Sigmoid colon (tissue), 7 donors: ENCODE measurements around the gene MAPK8IP3. TPM values are rescaled to one million over a fixed set of nuclear protein-coding genes. Genes with fewer than 3 reads are reported as not detected.

Experiments
- DNase-seq: peaks from one replicate; pipeline ENCODE4 v3.0.0-alpha.2; 2019
- H3K27ac ChIP-seq, 4 donors: fragments of 200-600 bp; sonication (generic); one replicate each; pipeline ENCODE4 v1.5.1; 2016 to 2019; ENCODE audit warnings: mild to moderate bottlenecking in 1 of 4
- H3K27me3 ChIP-seq, 3 donors: fragments of 200-600 bp; sonication (generic); one replicate each; pipeline ENCODE4 v1.5.1; 2019; ENCODE audit warnings: mild to moderate bottlenecking in 1 of 3
- H3K36me3 ChIP-seq, 4 donors: fragments of 200-600 bp; sonication (generic); one replicate each; pipeline ENCODE4 v1.5.1; 2016 to 2019
- H3K4me1 ChIP-seq, 4 donors: fragments of 200-600 bp; sonication (generic); one replicate each; pipeline ENCODE4 v1.5.1; 2017 to 2019
- H3K4me3 ChIP-seq, 4 donors: fragments of 200-600 bp; sonication (generic); one replicate each; pipeline ENCODE4 v1.5.1; 2017 to 2019; ENCODE audit warnings: mild to moderate bottlenecking in 2 of 4, moderate library complexity in 1 of 4
- H3K9me3 ChIP-seq, 4 donors: fragments of 200-600 bp in 3 of 4; sonication (generic) in 3 of 4; one replicate each; pipeline versions ENCODE4 v1.5.1 to v1.6.1; 2013 to 2019
- CTCF ChIP-seq, 4 experiments: fragments of 450-650 bp in 3 of 4; fragments of 200-600 bp in 1 of 4; IDR thresholded peaks; one replicate each; pipeline ENCODE4 v1.5.1; 2016 to 2019; ENCODE audit warnings: antibody characterized with exemption in 4 of 4, mild to moderate bottlenecking in 3 of 4, moderate library complexity in 2 of 4
- EP300 ChIP-seq, 4 donors: sonication (generic); formaldehyde crosslinking; IDR thresholded peaks; one replicate each; pipeline ENCODE4 v1.6.1; 2017; ENCODE audit warnings: antibody characterized with exemption in 4 of 4
- POLR2A ChIP-seq, 2 donors: fragments of 450-650 bp; IDR thresholded peaks; one replicate each; pipeline ENCODE4 v1.6.1; 2016; ENCODE audit warnings: antibody characterized with exemption in 2 of 2, mild to moderate bottlenecking in 2 of 2, moderate library complexity in 2 of 2
- POLR2AphosphoS5 ChIP-seq, 4 donors: sonication (generic); formaldehyde crosslinking; IDR thresholded peaks; one replicate each; pipeline ENCODE4 v1.6.1; 2017; ENCODE audit warnings: antibody characterized with exemption in 4 of 4
- WGBS, 2 donors: extraction: QIAGEN DNeasy Blood & Tissue Kit; methylation state at CpG; one replicate each; pipeline ENCODE4 v1.1.7; 2013; 5-methylcytosine and 5-hydroxymethylcytosine counted together
- intact Hi-C: fragments of 100-400 bp; cut with DNase I; formaldehyde crosslinking; loops from one replicate; pipeline ENCODE4 v1.15.1; 2023
- polyA plus RNA-seq, 3 donors: library from polyadenylated mRNA; stranded (reverse); fragments of 200-250 nt; gene quantifications; one replicate each; pipeline ENCODE4 v1.2.3, GENCODE V29; 2013
- total RNA-seq, 4 donors: library from RNA; depleted of rRNA; stranded (reverse); fragments of >200 nt; gene quantifications; one replicate each; pipeline ENCODE4 v1.1.0, GENCODE V29; 2016
- donor health status: healthy with polysubstance abuse.
- donor health status: Bipolar disorder and iron deficiency.
- donor health status: healthy.

MAPK8IP3 gene
- total and polyA plus RNA-seq, 7 donors: 3.6 to 80.9 (median 22.4) TPM

GRCh38 chr16:1762196-1762878 lies 56.3 kb downstream of the MAPK8IP3 start:
- Histone ChIP-seq H3K4me1 (no peaks in the 10 kb centered on the region), H3K27ac (no peak overlapping the region), H3K9me3 (no peaks in the 10 kb centered on the region), H3K27me3 (no peaks in the 10 kb centered on the region), H3K4me3 (no peak overlapping the region), H3K36me3 (peaks cover 40 to 91% (median 68%) of the 10 kb centered on the region in 4 donors)
- no peak for TF ChIP-seq POLR2AphosphoS5 (IDR thresholded peaks at IDR 0.05)
- no peak for TF ChIP-seq CTCF (IDR thresholded peaks at IDR 0.05)
- TF ChIP-seq POLR2A (IDR thresholded peaks at IDR 0.05): no peak
- TF ChIP-seq EP300 (IDR thresholded peaks at IDR 0.05): no peak
- DNase-seq: no peak
- intact Hi-C loops: no loop called here
- 92 to 94% methylated on average over 30 of the region's 30 CpGs for WGBS, 2 donors

GRCh38 chr16:1762879-1763520 lies 57.0 kb downstream of the MAPK8IP3 start:
- TF ChIP-seq POLR2AphosphoS5 (IDR thresholded peaks at IDR 0.05) (no peak), CTCF (IDR thresholded peaks at IDR 0.05) (no peak), POLR2A (IDR thresholded peaks at IDR 0.05) (no peak), EP300 (IDR thresholded peaks at IDR 0.05) (no peak)
- H3K4me1 ChIP-seq: no peaks in the 10 kb centered on the region
- no peak overlapping the region for H3K27ac ChIP-seq
- no peak overlapping the region for H3K4me3 ChIP-seq
- intact Hi-C loops: no loop called here
- WGBS, 2 donors: 89 to 91% methylated on average over 24 of the region's 24 CpGs
- peaks cover 46 to 91% (median 71%) of the 10 kb centered on the region in 4 donors for H3K36me3 ChIP-seq
- H3K9me3 ChIP-seq: no peaks in the 10 kb centered on the region
- no peak for DNase-seq
- H3K27me3 ChIP-seq: no peaks in the 10 kb centered on the region

GRCh38 chr16:1763521-1764511 lies 57.8 kb downstream of the MAPK8IP3 start:
- Histone ChIP-seq H3K4me1 (peaks cover 0 to 2% (median under 1%) of the 10 kb centered on the region in 4 donors), H3K27ac (peak overlapping the region in 1 of 4 donors; percentile 17), H3K27me3 (no peaks in the 10 kb centered on the region), H3K9me3 (no peaks in the 10 kb centered on the region), H3K4me3 (no peak overlapping the region), H3K36me3 (peaks cover 54 to 92% (median 75%) of the 10 kb centered on the region in 4 donors)
- WGBS, 2 donors: 78 to 81% methylated on average over 81 of the region's 81 CpGs
- TF ChIP-seq CTCF (IDR thresholded peaks at IDR 0.05) (peak in 2 of 4 experiments; percentile 30 to 39), POLR2AphosphoS5 (IDR thresholded peaks at IDR 0.05) (no peak)
- intact Hi-C loops: no loop called here
- no peak for DNase-seq

GRCh38 chr16:1764971-1765370 lies 59.0 kb downstream of the MAPK8IP3 start:
- H3K27me3 ChIP-seq: no peaks in the 10 kb centered on the region
- 85 to 93% methylated on average over 21 of the region's 21 CpGs for WGBS, 2 donors
- DNase-seq: no peak
- no peak overlapping the region for H3K27ac ChIP-seq
- no peaks in the 10 kb centered on the region for H3K9me3 ChIP-seq
- no peak for TF ChIP-seq POLR2A (IDR thresholded peaks at IDR 0.05)
- no peak for TF ChIP-seq CTCF (IDR thresholded peaks at IDR 0.05)
- no peak for TF ChIP-seq EP300 (IDR thresholded peaks at IDR 0.05)
- TF ChIP-seq POLR2AphosphoS5 (IDR thresholded peaks at IDR 0.05): no peak
- intact Hi-C loops: no loop called here
- peaks cover 0 to 13% (median 12%) of the 10 kb centered on the region in 4 donors for H3K4me1 ChIP-seq
- H3K4me3 ChIP-seq: no peak overlapping the region
- H3K36me3 ChIP-seq: peaks cover 55 to 90% (median 74%) of the 10 kb centered on the region in 4 donors
